Measurements from ENCODE around the gene CCDC27. TPM values are rescaled to one million over a fixed set of nuclear protein-coding genes. Genes with fewer than 3 reads are reported as not detected.

CCDC27 gene
- total RNA-seq, 6 donors from 2014 or later, result not detected

DNA sequence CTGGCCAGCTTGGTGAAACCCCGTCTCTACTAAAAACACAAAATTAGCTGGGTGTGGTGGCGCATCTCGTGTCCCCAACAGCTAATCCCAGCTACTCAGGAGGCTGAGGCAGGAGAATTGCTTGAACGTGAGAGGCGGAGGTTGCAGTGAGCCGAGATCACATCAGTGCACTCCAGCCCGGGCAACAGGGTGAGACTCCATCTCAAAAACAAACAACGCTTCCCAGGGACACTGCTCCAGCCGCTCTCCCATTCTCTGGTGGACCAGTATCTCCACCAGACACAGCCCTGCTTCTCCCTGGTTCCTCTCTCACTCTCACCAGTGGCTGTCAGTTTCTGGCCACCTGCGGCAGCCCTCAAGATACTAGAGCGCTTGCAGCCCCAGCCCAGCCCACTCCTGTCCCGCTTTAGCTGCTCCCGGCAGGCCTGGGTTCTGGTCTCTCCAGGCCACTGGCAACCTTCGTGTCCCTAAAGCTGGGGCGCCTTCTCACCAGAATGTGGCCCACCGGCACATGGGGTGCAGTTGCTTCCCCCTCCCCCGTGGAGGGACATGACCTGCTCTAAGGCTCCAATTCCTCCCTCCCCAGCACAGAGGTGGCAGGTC, 65.0 kb downstream of the CCDC27 start:
- Histone ChIP-seq H3K27me3 (no peaks in the 10 kb centered on the region), H3K4me3 (no peak overlapping the region), H3K9me3 (no peaks in the 10 kb centered on the region), H3K36me3 (peaks cover 16 to 72% (median 44%) of the 10 kb centered on the region in 4 donors), H3K27ac (no peak overlapping the region), H3K4me1 (no peaks in the 10 kb centered on the region)
- 92 to 97% methylated on average over 14 to 17 of the region's 17 CpGs for WGBS, 2 donors
- no peak for DNase-seq
- no peak for TF ChIP-seq EP300 (IDR thresholded peaks at IDR 0.05)
- TF ChIP-seq POLR2A (IDR thresholded peaks at IDR 0.05), result no peak
- no peak for TF ChIP-seq CTCF (IDR thresholded peaks at IDR 0.05)
- TF ChIP-seq POLR2AphosphoS5 (IDR thresholded peaks at IDR 0.05), result no peak
- no peak for ATAC-seq (ENCODE audit: low FRiP score in 2 of 2)

- ATAC-seq (ENCODE audit: low FRiP score in 2 of 2), result no peak
- DNase-seq, result no peak
- TF ChIP-seq CTCF (IDR thresholded peaks at IDR 0.05), result no peak
- no peak for TF ChIP-seq EP300 (IDR thresholded peaks at IDR 0.05)
- TF ChIP-seq POLR2A (IDR thresholded peaks at IDR 0.05), result no peak
- TF ChIP-seq POLR2AphosphoS5 (IDR thresholded peaks at IDR 0.05), result no peak
- 90 to 91% methylated on average over 28 of the region's 28 CpGs for WGBS, 2 donors
- no peaks in the 10 kb centered on the region for H3K27me3 ChIP-seq
- no peak overlapping the region for H3K4me3 ChIP-seq
- H3K4me1 ChIP-seq, result no peaks in the 10 kb centered on the region
- H3K36me3 ChIP-seq, result peaks cover 16 to 80% (median 50%) of the 10 kb centered on the region in 4 donors
- no peak overlapping the region for H3K27ac ChIP-seq
- H3K9me3 ChIP-seq, result no peaks in the 10 kb centered on the region
Measured at GRCh38 chr1:3817821-3818597, 65.8 kb downstream of the CCDC27 start.

- no peaks in the 10 kb centered on the region for H3K27me3 ChIP-seq
Measured at GRCh38 chr1:3819771-3820200, 67.5 kb downstream of the CCDC27 start.

DNA sequence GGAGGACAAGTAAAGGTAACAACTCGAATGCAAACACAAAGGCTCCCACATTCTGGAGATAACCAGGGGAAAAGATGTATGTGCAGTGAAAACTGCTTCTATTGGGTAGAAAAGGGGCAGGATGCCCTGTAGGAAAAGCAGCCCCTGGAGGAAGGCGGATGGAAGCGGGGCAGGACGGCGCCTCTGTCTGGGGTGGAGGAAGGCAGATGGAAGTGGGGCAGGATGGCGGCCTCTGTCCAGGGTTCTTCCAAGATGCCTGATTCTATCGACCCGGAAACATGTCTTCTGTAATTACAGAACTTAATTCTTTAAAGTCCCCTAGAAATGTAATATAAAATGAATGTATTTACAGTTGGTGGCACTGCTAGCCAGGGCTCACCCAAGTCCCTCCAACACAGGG, 68.1 kb downstream of the CCDC27 start:
- H3K27ac ChIP-seq, result no peak overlapping the region
- no peak for TF ChIP-seq POLR2A (IDR thresholded peaks at IDR 0.05)
- no peak for TF ChIP-seq EP300 (IDR thresholded peaks at IDR 0.05)
- no peak for TF ChIP-seq CTCF (IDR thresholded peaks at IDR 0.05)
- no peak for TF ChIP-seq POLR2AphosphoS5 (IDR thresholded peaks at IDR 0.05)
- no peak overlapping the region for H3K4me3 ChIP-seq
- peaks cover 11 to 83% (median 56%) of the 10 kb centered on the region in 4 donors for H3K36me3 ChIP-seq
- 85 to 93% methylated on average over 8 of the region's 8 CpGs for WGBS, 2 donors
- H3K9me3 ChIP-seq, result no peaks in the 10 kb centered on the region
- no peaks in the 10 kb centered on the region for H3K27me3 ChIP-seq
- ATAC-seq (ENCODE audit: low FRiP score in 2 of 2) (no peak), DNase-seq (no peak)
- no peaks in the 10 kb centered on the region for H3K4me1 ChIP-seq

More at GRCh38 chr1:3819771-3820200, 67.5 kb downstream of the CCDC27 start:
- TF ChIP-seq CTCF (IDR thresholded peaks at IDR 0.05), result no peak
- TF ChIP-seq EP300 (IDR thresholded peaks at IDR 0.05), result no peak
- TF ChIP-seq POLR2A (IDR thresholded peaks at IDR 0.05), result no peak
- no peak for TF ChIP-seq POLR2AphosphoS5 (IDR thresholded peaks at IDR 0.05)
- Histone ChIP-seq H3K36me3 (peaks cover 12 to 84% (median 57%) of the 10 kb centered on the region in 4 donors), H3K4me1 (no peaks in the 10 kb centered on the region), H3K9me3 (no peaks in the 10 kb centered on the region), H3K27ac (no peak overlapping the region), H3K4me3 (no peak overlapping the region)
- no peak for ATAC-seq (ENCODE audit: low FRiP score in 2 of 2)
- 73% methylated on average over 10 of the region's 10 CpGs for WGBS, 2 donors
- DNase-seq, result no peak
